GM18870 (cell line): ENCODE data around the gene STRN3.
"Not testable (repeated sequence)": the region's sequence is repeated elsewhere in the genome, so short reads cannot be mapped to it uniquely, and the experiment has no call there.

Source experiments
- ATAC-seq: cut with Tn5 transposase; IDR thresholded peaks from one replicate; pipeline ENCODE4 v1.9.1; 2021; ENCODE audit warnings: moderate library complexity; ENCODE audit not compliant: unreplicated experiment

STRN3 gene

DNA sequence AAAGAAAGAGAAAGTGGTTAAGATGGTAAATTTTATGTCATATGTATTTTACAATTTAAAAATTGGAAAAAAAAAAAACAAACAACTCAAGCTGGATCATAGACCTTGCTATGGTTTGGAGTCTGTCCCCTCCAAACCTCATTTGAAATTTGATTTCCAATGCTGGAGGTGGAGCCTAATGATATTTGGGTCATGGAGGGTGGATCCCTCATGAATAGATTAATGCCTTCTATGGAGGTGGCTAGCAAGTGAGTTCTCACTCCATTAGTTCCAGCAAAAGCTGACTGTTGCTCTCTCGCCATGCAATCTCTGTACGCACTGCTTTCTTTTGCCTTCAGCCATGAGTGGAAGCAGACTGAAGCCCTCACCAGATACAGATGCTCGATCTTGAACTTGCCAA lies 22.9 kb downstream of the STRN3 start:
- ATAC-seq, result no peak

DNA sequence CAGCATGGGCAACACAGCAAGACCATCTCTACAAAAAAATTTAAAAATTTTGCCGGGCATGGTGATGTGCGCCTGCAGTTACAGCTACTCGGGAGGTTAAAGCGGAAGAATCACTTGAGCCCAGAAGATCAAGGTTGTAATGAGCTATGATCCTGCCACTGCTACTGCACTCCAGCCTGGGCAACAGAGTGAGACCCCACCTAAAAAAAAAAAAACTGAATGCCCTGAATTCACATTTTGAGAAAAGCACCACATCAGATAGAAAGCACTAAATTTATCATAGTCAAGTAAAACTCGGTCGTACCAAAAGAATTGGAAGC lies 24.9 kb downstream of the STRN3 start:
- ATAC-seq, result no peak

DNA sequence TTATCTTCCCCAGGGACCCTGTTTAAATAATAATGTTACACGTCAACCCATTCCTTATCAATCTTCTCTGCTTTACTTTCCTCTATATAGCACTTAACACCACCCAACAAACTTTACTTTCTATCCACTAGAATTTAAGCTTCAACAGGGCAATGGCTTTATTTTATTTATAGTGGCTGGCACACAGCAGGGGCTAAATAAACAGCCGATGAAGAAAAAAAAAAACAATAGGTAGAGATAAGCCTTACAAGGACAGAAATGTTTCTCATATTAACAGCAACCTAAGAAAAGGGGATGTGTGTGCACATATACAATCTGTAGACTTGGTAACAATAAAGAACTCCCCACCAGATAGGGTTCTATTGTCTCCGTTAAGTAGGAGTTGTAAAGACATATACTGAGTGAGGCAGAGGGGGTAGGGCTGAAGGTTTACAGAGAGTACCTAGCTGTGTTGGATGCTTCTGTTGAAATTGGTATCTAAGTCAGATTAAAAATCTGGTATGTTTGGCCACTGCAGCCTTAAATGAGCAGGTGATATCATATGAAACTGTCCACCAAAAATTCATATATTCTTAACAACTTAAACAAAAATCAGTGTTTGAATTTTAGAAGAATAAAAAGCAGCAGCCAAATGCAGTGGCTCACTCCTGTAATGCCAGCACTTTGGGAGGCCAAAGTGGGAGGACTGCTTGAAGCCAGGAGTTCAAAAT lies 25.4 kb downstream of the STRN3 start:
- no peak for ATAC-seq

DNA sequence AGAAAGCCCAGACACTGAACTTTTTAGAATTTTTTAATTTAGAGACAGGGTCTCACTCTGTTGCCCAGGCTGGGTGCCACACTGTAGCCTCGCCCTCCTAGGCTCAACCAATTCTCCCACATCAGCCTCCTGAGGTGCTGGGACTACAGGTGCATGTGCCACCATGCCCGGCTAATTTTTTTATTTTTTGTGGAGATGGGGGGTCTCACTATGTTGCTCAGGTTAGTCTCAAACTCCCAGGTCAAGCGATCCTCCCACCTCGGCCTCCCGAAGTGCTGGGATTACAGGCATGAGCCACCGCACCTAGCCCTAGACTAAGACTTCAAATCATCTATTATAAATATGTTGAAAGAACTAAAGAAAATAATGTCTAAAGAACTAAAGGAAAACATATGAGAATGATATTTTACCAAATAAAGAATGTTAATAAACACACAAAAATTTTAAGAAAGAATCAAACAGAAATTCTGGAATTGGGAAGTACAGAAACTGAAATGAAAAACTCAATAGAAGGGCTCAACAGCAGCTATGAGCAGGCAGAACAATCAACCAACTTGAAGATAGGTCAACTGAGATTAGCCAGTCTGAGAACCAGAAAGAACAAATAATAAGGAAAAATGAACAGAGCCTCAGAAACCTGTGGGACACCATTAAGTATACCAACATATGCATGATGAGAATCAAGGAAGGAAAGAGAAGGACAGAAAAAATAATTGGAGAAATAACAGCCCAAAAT lies 27.0 kb downstream of the STRN3 start:
- no peak for ATAC-seq

DNA sequence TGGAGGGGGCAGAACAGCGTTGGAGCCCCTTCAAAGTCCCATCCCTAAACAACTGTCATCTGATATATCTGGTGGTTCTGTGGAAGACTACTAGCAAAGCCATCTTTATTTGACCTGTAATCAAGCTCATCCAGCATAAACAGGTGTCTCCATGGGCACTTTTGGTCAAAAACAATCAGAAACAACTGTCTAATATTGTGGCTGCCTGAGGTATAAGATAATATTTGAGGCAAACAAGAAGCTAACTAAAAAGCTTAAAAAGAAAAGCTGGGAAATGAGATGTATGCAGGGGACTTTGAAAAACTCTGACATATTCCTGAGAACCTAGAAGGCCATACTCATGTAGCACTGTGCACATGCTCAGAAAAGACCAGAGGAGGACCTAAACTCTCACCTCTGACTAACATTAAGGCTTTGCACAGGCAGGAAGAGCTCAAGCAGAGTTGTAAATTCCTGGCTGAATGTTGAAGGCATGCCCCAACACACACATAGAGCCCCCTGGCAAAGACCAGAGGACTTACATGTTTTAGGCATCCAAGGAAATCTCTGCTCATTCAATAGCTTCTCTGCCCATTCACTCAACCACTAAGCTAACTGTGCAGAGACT lies 28.0 kb downstream of the STRN3 start:
- ATAC-seq, result no peak

DNA sequence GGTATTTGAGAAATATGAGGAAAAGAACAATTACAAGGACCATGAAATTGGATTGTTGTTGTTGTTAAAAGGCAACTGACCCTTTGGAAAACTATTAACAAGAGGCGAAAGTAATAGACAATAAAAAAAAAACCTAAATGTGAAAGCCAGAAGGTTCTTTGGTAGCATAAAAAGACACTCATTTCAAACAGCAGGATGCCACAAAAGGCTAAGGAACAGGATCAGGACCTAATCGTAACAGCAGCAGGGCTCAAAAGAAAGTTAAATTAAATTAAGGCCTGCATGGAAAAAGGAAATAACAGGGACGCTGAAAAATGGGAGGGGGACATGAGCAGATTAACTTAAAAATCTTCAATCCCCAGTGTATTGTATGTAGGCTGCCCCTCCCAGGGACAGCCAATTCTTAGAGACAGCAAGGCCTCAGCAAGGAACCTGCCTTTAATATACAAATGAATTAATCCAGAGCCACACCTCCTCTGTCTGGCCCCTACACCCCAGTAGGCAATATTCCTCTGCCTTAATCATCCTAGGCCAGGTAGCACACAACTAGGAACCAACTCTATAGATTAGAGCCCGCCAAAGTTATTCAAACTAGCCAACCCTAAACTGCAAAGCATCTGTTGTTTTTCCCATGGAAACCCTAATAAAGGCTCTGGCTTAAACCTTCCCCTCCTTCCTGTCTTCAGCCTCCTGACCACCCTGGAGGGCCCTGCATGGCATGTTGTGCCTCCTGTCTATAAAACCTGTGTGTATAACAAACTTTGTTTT lies 29.1 kb downstream of the STRN3 start:
- ATAC-seq, result no peak

DNA sequence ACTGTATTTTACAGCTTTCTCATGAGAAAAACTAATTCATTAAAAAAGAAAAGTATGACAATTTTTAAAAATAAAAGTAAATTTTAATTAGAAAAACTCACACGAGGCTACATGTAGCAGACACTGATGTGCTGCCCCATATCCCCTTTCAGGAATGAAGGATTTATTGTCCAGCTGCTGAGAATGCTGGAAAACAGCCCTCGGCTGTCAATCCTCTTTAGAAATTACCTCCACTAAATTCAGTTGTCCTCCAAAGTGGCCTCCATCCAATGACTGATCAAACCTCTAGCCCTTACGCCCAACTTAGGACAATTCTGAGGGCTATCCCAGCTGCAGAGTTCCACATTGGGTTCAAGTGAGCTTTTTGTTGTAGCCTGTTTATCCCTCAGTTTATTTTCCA lies 30.5 kb downstream of the STRN3 start:
- no peak for ATAC-seq

DNA sequence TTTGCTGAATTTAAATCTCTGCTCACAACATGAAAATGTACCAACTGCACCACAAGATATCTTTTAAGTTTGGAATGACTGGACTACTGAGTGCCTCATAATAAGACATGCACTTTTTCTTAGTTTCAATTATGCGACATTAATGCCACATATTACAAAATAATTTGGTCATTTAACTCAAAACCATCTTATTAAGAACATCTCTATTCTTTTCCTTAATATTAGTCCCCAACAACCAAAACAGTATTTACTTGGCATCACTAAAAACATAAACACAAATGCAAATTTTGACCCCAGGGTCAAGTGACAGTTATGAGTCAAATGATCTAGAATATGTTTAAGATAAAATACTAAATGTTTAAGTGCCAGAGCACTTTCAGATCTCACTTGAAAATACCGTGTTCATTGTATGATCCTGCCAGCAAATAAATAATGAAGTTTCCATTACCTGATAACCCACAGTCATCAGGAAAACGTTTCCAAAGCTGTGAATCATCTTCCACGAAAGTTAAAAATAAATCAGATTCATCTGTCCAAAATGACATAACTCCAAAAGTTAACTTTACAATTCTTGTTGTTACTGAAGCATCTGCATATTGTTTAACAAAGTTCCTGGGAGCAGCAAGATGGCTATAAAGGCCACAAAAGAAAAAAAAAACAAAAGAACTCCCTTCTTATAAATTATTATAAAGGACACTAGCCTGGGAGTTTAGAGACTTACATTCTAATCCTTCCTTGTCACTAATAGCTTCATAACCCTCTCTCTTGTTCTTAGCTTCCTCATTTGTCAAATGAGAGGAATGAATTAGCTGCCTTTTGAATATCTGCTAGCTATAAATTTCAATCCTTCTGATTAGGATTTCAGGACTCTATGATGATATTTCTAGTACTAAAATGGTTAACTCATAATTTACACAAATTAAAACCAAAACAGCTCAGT lies 31.2 kb downstream of the STRN3 start:
- peak; percentile 81 for ATAC-seq

DNA sequence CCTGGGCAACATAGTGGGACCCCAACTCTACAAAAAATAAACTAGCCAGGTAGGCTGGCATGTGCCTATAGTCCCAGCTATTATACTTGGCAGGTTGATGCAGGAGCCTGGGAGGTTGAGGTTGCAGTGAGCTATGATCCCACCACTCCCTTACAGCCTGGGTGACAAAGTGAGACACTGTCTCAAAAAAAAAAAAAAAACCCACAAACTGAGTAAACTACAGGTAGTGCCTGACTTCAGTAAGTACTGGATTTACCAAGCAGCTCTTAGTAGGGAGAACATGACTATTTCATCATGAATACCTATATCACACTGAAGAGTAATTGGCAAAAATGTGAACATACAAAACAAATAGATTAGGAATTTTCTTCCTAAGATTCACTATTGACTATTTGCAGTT lies 33.1 kb downstream of the STRN3 start:
- ATAC-seq, result no peak

DNA sequence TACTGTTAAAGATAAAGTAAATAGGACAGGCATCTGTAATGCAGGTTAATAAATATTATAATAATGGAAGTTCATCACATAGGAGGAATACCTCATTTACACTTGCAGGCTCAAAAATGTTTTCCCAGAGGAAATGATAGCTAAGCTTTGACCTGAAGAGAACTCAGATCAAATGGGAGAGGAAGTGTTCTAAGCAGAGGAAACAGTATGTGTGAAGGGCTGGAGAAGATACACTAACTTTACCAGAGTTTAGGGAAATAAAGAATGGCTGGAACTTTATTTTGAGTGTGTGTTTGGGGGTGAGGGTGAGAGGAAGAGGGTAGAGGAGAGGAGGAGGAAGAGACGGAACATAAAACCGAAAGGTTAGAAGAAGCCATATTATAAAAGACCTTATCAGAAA lies 34.8 kb downstream of the STRN3 start:
- ATAC-seq, result no peak

DNA sequence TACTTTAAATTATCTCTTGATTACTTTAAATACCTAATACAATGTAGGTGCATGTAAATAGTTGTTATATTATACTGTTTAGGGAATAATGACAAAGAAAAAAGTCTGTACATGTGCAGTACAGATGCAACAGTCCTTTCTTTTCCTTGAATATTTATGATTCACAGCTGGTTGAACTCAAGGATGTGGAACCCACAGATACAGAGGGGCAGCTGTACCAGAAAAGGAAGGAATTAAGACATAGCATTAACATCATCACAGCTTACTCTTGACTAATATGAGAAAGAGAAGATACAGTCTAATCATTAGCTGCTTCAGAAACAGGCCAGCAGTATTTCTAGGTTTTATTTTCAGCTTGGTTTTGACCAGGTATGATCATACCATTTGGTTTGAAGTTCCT lies 35.4 kb downstream of the STRN3 start:
- no peak for ATAC-seq

DNA sequence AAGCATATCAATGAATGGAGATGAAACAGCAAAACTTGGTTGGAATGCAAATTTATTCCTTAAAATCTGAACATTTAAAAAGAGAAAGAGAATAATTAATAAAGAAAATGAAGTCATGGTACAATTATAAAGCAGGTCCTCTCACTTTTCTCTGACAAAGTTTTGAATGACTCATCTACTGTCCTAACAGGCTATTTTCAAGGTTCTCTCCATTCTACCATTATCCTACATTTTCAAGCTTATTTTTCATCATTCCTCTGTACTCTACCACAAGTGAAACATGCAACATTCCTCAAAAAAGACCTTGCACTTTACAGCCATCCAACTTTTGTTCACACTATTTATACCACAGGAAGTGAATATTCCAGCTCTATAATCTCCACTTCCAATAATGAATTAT lies 37.7 kb downstream of the STRN3 start:
- ATAC-seq, result no peak

DNA sequence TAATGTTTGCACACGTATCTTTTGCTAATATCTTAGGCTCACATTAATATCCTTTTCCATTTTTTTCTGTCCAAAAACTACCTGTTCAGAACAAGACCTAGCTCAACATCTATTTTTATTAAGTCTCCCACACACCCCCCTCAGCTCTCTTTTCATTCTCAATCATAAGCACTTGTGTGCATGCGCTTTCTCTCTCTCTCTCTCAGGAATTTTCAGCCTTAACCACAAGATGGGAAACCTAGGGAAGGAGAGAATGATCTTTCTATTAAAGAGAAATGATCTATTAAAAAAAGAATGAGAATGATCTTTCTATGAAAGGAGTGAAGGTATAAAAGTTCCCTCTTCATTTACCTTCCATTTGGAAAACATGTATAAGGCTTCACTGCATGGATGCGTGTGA lies 40.4 kb downstream of the STRN3 start:
- no peak for ATAC-seq

DNA sequence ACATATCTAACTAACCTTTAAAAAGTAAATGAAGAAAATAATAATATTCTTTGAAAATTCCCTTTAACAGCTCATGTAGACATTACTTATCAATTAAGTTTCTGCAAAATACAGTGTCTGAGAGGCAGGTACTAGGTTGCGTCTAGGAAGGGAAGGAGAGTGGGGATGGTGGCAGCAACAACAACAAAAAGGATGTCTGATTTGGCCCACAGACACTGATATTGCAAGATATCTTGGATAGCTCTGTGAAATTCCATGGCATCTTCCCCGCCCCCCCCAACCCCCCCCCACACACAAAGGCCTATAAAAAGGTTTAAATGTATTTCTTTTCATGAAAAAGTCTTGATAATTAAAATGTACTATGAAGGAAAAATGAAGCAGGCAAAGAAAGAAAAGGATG lies 42.3 kb downstream of the STRN3 start:
- no peak for ATAC-seq

DNA sequence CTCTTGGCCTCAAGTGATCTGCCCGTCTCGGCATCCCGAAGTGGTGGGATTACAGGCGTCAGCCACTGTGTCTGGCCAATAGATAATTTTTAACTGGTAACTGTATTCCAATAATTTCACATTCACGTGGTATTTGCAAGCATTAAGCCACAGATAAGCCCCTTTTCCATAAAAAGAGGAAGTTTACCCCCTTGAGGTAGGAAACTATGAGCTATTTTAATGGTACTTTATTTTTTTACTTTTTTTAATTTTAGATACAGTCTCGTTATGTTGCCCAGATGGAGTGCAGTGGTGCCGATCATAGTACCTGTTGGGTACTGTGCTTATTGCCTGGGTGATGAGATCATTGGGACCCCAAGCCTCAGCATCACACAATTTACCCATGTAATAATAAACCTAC lies 43.6 kb downstream of the STRN3 start:
- ATAC-seq, result no peak

DNA sequence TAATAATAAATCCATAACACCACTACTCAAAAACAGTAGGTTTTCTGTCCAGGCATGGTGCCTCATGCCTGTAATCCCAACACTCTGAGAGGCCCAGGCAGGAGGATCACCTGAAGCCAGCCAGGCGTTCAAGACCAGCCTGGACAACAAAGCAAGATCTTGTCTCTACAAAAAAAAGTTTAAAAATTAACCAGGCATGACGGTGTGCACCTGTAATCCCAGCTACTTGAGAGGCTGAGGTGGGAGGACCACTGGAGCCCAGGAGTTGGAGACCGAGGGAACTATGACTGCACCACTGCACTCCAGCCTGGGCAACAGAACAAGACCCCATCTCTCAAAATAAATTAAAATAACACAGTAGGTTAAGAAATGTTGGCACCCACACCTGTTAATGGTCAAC lies 45.2 kb downstream of the STRN3 start:
- no peak for ATAC-seq

DNA sequence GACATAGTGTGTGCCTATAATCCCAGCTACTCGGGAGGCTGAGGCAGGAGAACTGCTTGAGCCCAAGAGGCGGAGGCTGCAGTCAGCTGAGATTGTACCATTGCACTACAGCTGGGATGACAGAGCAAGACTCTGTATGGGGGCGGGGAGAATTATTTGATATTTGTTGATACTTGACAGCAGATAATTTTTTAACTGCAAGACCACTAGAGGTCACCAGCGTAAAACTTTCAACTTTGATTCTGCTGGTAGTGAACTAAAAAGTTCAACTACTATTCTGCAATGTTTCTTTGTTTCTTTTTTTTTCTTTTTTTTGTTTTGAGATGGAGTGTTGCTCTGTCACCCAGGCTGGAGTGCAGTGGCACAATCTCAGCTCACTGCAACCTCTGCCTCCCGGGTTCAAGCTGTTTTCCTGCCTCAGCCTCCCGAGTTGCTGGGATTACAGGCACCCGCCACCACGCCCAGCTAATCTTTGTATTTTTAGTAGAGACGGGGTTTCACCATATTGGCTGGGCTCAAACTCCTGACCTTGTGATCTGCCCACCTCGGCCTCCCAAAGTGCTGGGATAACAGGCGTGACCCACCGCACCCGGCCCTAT lies 46.0 kb downstream of the STRN3 start:
- not testable (repeated sequence) for ATAC-seq

DNA sequence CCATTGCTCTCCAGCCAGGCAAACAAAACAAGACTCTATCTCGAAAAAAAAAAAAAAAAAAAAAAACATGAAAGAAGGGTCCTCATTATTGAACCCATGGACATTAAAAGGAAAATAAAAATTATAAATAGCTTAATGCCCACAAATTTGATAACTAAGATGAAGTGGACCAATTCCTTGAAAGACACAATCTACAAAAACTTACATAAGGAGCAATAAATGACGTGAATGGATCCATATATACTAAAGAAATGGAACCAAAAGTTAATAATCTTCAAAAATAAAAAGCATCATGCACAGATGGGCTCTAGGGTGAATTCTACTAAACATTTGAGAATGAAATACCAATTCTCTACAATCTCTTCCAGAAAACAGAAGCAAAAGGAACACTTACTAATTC lies 48.4 kb downstream of the STRN3 start:
- ATAC-seq, result no peak

DNA sequence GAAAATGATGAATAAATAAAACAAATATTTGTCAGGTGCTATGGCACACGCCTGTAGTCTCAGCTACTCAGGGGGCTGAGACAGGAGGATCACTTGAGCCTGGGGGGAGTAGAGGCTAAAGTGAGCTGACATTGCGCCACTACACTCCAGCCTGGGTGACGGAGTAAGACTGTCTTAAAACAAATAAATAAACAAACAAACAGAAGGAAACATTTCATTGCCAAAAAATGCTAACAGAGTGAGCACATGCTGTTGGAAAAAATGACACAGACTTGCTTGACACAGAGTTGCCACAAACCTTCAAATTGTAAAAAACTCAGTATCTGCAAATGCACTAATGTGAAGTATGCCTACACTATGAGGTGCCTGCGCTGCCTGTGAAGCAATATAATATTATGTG lies 51.6 kb downstream of the STRN3 start:
- no peak for ATAC-seq

DNA sequence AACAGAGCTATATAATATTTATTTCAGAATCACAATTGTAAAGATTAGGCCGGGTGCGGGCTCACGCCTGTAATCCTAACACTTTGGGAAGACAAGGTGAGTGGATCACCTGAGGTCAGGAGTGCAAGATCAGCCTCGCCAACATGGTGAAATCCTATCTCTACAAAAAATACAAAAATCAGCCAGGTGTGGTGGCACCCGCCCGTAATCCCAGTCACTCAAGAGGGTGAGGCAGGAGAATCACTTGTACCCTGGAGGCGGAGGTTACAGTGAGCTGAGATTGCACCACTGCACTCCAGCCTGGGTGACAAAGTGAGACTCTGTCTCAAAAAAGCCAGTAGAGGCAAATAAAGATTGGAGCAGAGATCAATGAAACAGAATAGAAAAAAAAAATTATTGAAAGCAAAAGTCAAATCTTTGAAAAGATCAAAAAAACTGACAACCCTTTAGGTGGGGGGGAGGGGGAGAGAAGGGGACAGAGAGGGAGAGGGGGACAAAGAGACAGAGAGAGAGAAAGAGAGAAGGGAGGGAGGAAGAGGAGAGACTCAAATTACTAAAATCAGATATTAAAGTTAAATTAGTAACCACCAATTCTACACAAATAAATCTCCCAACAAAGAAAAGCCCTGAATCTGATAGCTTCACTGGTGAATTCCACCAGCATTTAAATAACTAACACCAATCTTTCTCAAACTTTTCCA lies 53.1 kb downstream of the STRN3 start:
- ATAC-seq, result no peak
